PC-3 (cell line): ENCODE results near the gene KRT79.

ENCODE experiments used
- EZH2 ChIP-seq: fragments of 300-600 bp; sonication (generic); IDR thresholded peaks from one replicate; pipeline ENCODE4 v1.6.1; 2017; ENCODE audit warnings: antibody characterized with exemption, mild to moderate bottlenecking, low read length; ENCODE audit not compliant: unreplicated experiment
- TF ChIP-seq, protein P1 (sequence below): fragments of 300-600 bp; sonication (generic); conservative IDR thresholded peaks from 2 replicates; pipeline ENCODE4 v1.5.1; 2017; ENCODE audit warnings: antibody characterized with exemption, low read depth, mild to moderate bottlenecking, low read length

DNA sequence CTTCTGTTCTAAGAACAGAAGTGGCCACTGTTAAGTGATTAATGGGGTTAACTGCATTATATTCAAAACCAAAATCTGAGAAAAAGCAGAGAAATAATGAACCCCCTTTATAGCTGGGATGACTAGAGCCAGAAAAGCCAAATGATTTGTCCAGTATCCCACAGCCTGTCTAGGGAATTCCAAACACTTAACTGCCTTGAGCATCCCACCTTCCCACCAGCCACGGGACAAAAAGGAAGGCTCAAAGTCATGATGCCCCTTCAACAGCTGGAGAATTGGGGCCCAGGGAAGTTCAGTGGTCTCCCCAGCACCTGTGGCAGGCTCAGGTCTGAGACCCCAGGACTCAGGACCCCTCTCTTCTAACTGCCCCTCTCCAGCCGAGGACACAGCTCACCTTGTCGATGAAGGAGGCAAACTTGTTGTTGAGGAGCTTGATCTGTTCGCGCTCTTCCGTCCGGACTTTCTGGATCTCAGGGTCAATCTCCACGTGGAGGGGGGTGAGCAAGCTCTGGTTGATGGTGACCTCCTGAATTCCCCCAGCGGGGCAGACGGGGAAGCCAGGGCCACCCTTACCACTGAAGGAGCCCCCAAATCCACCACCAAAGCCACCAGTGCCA, 20.8 kb downstream of the KRT79 start:
- no peak for TF ChIP-seq EZH2
- TF ChIP-seq, protein P1, sequence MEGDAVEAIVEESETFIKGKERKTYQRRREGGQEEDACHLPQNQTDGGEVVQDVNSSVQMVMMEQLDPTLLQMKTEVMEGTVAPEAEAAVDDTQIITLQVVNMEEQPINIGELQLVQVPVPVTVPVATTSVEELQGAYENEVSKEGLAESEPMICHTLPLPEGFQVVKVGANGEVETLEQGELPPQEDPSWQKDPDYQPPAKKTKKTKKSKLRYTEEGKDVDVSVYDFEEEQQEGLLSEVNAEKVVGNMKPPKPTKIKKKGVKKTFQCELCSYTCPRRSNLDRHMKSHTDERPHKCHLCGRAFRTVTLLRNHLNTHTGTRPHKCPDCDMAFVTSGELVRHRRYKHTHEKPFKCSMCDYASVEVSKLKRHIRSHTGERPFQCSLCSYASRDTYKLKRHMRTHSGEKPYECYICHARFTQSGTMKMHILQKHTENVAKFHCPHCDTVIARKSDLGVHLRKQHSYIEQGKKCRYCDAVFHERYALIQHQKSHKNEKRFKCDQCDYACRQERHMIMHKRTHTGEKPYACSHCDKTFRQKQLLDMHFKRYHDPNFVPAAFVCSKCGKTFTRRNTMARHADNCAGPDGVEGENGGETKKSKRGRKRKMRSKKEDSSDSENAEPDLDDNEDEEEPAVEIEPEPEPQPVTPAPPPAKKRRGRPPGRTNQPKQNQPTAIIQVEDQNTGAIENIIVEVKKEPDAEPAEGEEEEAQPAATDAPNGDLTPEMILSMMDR: no peak
